ENCODE results near the gene CERS5.

Gene CERS5

GRCh38 chr12:50145439-50145838, 21.7 kb downstream of the CERS5 start:
- H3K4me3 ChIP-seq (replicated peaks; ENCODE audit: low read depth, low read length), result no peak overlapping the region
- no peak for TF ChIP-seq CTCF (IDR thresholded peaks at IDR 0.05; ENCODE audit: low read depth, low read length, missing control alignments)
- DNase-seq (ENCODE audit: extremely low read depth, low read depth), result no peak

DNA sequence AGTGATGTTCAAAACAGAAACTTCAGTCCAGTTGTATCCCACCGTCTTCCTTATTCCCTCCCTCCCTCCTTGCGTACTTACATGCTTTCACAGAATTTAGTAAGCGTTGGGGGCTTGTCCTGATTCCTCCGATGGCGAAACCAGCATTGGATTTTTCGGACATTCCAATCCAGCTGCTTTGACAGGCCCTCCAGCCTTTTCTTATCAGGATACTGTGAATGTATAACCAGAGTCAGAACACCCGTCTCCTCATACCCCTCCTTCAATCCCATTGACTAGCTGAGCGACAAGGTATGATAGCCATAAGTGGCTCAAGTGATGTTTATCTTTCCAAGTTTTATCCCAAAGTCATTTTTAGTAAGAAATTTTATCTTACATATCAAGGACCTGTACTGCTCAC, 24.2 kb downstream of the CERS5 start:
- no peak overlapping the region for H3K4me3 ChIP-seq (replicated peaks; ENCODE audit: low read depth, low read length)
- no peak for DNase-seq (ENCODE audit: extremely low read depth, low read depth)
- no peak for TF ChIP-seq CTCF (IDR thresholded peaks at IDR 0.05; ENCODE audit: low read depth, low read length, missing control alignments)

DNA sequence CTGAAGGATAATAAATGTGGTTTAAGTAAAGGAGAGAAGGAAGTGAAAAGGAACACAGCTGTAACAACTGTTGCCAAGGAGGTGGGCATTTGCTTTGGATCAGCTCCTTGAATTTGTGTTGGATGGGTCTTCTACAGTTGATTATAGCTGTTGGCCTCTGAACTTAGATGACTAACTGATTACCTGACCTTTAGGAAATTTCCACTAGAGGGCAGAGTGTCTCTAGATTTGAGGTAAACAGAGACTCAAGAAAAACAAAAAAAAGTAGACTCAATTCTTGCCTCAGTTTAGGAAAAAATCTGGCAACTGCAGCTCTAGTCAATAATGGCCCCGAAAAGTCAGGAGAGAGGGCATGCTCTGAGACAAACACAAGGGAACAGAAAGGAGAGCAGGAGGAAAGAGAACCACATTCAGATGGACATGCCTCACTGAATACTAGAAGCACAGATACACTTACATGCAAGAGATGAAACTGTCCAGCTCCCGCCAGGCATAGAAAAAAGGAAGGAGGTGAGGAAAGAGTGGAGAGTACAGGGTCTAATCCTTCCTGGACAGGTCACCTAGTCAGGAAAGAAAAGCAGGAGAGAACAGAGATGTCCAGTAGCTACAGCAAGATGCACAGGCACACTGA, 34.5 kb downstream of the CERS5 start:
- peak; percentile 23 for TF ChIP-seq CTCF (IDR thresholded peaks at IDR 0.05; ENCODE audit: low read depth, low read length, missing control alignments)
- no peak overlapping the region for H3K4me3 ChIP-seq (replicated peaks; ENCODE audit: low read depth, low read length)
- no peak for DNase-seq (ENCODE audit: extremely low read depth, low read depth)

GRCh38 chr12:50129290-50129689, 37.9 kb downstream of the CERS5 start:
- no peak for TF ChIP-seq CTCF (IDR thresholded peaks at IDR 0.05; ENCODE audit: low read depth, low read length, missing control alignments)
- H3K4me3 ChIP-seq (replicated peaks; ENCODE audit: low read depth, low read length), result no peak overlapping the region
- DNase-seq (ENCODE audit: extremely low read depth, low read depth), result no peak

DNA sequence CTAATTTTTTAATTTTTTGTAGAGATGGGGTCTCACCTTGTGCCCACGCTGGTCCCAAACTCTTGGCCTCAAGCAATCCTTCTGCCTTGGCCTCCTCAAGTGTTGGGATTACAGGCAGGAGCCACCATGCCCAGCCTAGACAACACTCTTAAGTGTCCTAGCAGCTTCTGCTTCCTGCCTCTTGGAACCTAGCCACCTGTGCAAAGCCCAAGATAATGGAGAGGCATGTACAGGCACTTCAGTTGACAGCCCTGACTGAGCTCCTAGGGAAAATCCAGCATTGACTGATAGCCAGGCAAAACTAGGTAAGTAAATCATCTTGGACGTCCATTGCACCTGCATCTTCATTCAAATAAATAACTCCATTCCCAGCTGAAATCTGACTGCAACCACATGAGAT, 39.6 kb downstream of the CERS5 start:
- DNase-seq (ENCODE audit: extremely low read depth, low read depth), result no peak
- no peak overlapping the region for H3K4me3 ChIP-seq (replicated peaks; ENCODE audit: low read depth, low read length)
- no peak for TF ChIP-seq CTCF (IDR thresholded peaks at IDR 0.05; ENCODE audit: low read depth, low read length, missing control alignments)

- no peak overlapping the region for H3K4me3 ChIP-seq (replicated peaks; ENCODE audit: low read depth, low read length)
- TF ChIP-seq CTCF (IDR thresholded peaks at IDR 0.05; ENCODE audit: low read depth, low read length, missing control alignments), result no peak
- no peak for DNase-seq (ENCODE audit: extremely low read depth, low read depth)
Observed at GRCh38 chr12:50123203-50123602, 44.0 kb downstream of the CERS5 start.

DNA sequence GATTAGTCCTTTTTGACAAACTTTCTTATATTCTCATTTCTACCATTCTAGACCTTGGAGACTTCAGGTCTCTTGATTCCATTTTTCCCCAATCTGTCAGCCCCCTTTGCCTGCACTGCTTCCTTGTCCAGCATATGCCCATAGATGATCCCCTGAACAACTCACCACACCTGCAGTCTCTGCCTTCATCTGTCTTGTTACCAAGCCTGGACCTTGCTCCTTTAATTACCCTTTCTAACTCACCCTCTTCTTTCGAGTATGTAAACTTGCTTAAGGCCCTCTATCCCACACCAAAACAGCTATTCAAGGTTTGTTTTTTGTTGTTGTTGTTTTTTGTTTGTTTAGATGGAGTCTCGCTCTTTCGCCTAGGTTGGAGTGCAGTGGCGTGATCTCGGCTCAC, 45.5 kb downstream of the CERS5 start:
- H3K4me3 ChIP-seq (replicated peaks; ENCODE audit: low read depth, low read length), result no peak overlapping the region
- no peak for DNase-seq (ENCODE audit: extremely low read depth, low read depth)
- no peak for TF ChIP-seq CTCF (IDR thresholded peaks at IDR 0.05; ENCODE audit: low read depth, low read length, missing control alignments)
